GM18867 (cell line): Measurements from ENCODE around the gene PTTG2.

Experiments
- ATAC-seq: cut with Tn5 transposase; IDR thresholded peaks from one replicate; pipeline ENCODE4 v1.9.1; 2021; ENCODE audit warnings: mild to moderate bottlenecking, moderate library complexity; ENCODE audit not compliant: unreplicated experiment

The PTTG2 gene

DNA sequence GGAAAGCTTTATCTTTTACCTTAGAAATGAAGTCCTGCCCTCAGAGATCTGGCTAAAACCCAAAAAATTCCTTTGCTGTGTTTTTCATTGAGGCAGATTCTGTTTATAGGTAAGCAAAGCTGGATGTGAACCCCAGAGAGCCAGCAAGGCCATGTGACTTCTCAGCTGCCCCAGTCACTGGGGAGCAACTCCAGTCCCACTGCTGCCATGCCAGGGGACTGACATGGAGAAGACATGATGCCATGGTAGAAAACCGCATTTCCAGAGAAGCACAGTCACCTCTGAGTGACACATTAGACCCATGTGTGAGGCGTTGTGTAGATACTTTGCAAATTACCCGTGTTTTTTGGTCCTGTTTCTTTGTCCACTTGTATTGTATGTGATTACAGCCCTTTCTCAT lies 45.4 kb downstream of the PTTG2 start:
- no peak for ATAC-seq

- no peak for ATAC-seq
Observed at GRCh38 chr4:38007645-38008044, 47.4 kb downstream of the PTTG2 start.

DNA sequence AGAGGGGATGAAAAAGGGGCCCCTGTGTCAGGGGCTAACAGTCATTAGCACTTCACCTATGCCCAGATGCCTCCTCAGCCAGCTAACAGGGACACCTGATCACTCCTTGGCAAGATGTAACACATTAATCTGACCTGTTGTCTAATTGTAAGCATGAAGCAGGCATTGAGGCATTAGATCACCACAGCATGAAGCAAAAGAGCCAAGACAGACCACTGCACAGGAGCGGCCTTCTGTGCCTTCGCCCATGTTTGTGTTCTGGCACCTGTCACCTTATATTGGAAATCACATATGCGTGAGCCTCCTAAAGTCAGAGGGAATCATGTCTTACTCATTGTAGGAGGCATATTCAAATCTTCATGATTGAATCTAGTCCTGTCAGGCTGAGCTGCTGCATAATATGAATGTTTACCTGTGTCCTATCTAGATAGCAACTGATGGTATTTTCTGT lies 48.4 kb downstream of the PTTG2 start:
- ATAC-seq: no peak

DNA sequence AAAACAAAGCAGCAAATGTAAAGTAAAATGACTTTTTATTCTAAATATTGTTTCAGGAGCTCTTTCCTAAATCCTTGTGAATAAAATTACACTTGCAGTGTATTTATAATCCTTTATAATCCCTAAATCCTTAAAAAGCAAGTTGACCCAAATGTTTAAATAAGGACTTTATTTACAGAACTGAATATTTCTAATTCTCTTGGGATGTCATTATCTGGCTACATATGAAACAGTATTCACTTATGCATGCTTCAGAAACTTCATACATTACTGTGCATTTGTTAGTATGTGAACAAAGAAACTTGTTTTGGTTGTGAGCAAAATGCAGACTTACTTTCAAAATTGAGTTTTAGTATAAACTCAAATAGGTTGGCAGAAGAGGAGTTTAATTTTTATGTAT lies 49.2 kb downstream of the PTTG2 start:
- ATAC-seq: no peak

GRCh38 chr4:38009949-38010348 lies 49.8 kb downstream of the PTTG2 start:
- ATAC-seq: no peak
